ENCODE data around the gene PTPRC. TPM values are rescaled to one million over a fixed set of nuclear protein-coding genes. Genes with fewer than 3 reads are reported as not detected.

Gene PTPRC
- total RNA-seq, 1 experiment from 2014 or later = 1.4 TPM

- POLR2A ChIA-PET = no interaction called here
- H3K27me3 ChIP-seq (ENCODE audit: control insufficient read depth, insufficient read depth, low read length) = no peaks in the 10 kb centered on the region
- no peaks in the 10 kb centered on the region for H3K9me3 ChIP-seq (ENCODE audit: control insufficient read depth, insufficient read depth, low read depth, low read length)
- no TSS peak for BruUV-seq (replicated peaks)
- intact Hi-C loops (cut with micrococcal nuclease; ENCODE audit: unreplicated experiment) = no loop called here
- H3K27ac ChIP-seq (ENCODE audit: low read length) = no peak overlapping the region
- TF ChIP-seq POLR2AphosphoS5 (IDR thresholded peaks at IDR 0.05; ENCODE audit: low read depth, low read length) = no peak
- TF ChIP-seq, protein P1, sequence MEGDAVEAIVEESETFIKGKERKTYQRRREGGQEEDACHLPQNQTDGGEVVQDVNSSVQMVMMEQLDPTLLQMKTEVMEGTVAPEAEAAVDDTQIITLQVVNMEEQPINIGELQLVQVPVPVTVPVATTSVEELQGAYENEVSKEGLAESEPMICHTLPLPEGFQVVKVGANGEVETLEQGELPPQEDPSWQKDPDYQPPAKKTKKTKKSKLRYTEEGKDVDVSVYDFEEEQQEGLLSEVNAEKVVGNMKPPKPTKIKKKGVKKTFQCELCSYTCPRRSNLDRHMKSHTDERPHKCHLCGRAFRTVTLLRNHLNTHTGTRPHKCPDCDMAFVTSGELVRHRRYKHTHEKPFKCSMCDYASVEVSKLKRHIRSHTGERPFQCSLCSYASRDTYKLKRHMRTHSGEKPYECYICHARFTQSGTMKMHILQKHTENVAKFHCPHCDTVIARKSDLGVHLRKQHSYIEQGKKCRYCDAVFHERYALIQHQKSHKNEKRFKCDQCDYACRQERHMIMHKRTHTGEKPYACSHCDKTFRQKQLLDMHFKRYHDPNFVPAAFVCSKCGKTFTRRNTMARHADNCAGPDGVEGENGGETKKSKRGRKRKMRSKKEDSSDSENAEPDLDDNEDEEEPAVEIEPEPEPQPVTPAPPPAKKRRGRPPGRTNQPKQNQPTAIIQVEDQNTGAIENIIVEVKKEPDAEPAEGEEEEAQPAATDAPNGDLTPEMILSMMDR (IDR thresholded peaks at IDR 0.05) = no peak
- TF ChIP-seq, protein P2, sequence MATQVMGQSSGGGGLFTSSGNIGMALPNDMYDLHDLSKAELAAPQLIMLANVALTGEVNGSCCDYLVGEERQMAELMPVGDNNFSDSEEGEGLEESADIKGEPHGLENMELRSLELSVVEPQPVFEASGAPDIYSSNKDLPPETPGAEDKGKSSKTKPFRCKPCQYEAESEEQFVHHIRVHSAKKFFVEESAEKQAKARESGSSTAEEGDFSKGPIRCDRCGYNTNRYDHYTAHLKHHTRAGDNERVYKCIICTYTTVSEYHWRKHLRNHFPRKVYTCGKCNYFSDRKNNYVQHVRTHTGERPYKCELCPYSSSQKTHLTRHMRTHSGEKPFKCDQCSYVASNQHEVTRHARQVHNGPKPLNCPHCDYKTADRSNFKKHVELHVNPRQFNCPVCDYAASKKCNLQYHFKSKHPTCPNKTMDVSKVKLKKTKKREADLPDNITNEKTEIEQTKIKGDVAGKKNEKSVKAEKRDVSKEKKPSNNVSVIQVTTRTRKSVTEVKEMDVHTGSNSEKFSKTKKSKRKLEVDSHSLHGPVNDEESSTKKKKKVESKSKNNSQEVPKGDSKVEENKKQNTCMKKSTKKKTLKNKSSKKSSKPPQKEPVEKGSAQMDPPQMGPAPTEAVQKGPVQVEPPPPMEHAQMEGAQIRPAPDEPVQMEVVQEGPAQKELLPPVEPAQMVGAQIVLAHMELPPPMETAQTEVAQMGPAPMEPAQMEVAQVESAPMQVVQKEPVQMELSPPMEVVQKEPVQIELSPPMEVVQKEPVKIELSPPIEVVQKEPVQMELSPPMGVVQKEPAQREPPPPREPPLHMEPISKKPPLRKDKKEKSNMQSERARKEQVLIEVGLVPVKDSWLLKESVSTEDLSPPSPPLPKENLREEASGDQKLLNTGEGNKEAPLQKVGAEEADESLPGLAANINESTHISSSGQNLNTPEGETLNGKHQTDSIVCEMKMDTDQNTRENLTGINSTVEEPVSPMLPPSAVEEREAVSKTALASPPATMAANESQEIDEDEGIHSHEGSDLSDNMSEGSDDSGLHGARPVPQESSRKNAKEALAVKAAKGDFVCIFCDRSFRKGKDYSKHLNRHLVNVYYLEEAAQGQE (IDR thresholded peaks at IDR 0.05; ENCODE audit: insufficient read depth in 1 of 2, low read depth in 2 of 2, low read length in 1 of 2) = no peak
- TF ChIP-seq SIN3A (IDR thresholded peaks at IDR 0.05; ENCODE audit: borderline replicate concordance, insufficient read depth, low read depth, low read length) = no peak
- no peak for TF ChIP-seq TCF7L2 (IDR thresholded peaks at IDR 0.05; ENCODE audit: low read depth, low read length)
- H3K4me3 ChIP-seq (ENCODE audit: low read depth in 2 of 2, low read length in 2 of 2) = no peak overlapping the region
- ATAC-seq = no peak
- no peak for DNase-seq (ENCODE audit: low read depth, low spot score)
- in situ Hi-C loops (cut with HindIII; ENCODE audit: low pct_unique_long_range_greater_than_20kb, low sequenced_read_pairs) = no loop called here
- H3K36me3 ChIP-seq (ENCODE audit: control insufficient read depth, insufficient read depth, low read length) = no peaks in the 10 kb centered on the region
- H3K4me1 ChIP-seq (ENCODE audit: control insufficient read depth, insufficient read depth, low read length) = peaks cover 7% of the 10 kb centered on the region; the same call in 1 of the 2 replicates
- CTCF ChIA-PET = no interaction called here
Observed at GRCh38 chr1:198763298-198763714, 124.5 kb downstream of the PTPRC start.

DNA sequence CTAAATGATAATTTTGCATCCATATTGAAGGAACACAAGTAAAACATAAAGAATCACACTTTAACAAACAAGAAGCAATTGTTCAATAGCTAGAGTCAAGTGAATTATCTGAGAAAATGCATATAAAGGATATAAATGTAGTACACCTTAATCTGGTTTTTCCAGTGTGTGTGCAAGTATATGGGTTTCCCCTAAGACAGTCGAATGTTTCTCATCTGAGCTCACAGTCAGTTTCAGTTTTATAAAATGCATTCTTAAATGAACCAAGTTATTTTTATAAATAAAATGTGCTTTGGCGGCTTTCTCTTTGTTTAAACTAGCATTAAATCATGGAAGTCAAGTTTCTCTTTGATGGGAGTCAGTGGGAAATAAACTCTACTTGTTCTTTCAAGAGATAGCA lies 125.9 kb downstream of the PTPRC start:
- DNase-seq (ENCODE audit: low read depth, low spot score) (no peak), ATAC-seq (no peak)
- no peak overlapping the region for H3K4me3 ChIP-seq (ENCODE audit: low read depth in 2 of 2, low read length in 2 of 2)
- no peaks in the 10 kb centered on the region for H3K9me3 ChIP-seq (ENCODE audit: control insufficient read depth, insufficient read depth, low read depth, low read length)
- TF ChIP-seq SIN3A (IDR thresholded peaks at IDR 0.05; ENCODE audit: borderline replicate concordance, insufficient read depth, low read depth, low read length) = no peak
- TF ChIP-seq, protein P2 (IDR thresholded peaks at IDR 0.05; ENCODE audit: insufficient read depth in 1 of 2, low read depth in 2 of 2, low read length in 1 of 2) = no peak
- TF ChIP-seq TCF7L2 (IDR thresholded peaks at IDR 0.05; ENCODE audit: low read depth, low read length) = no peak
- no peak for TF ChIP-seq POLR2AphosphoS5 (IDR thresholded peaks at IDR 0.05; ENCODE audit: low read depth, low read length)
- TF ChIP-seq, protein P1 (IDR thresholded peaks at IDR 0.05) = no peak
- no TSS peak for BruUV-seq (replicated peaks)
- no peaks in the 10 kb centered on the region for H3K27me3 ChIP-seq (ENCODE audit: control insufficient read depth, insufficient read depth, low read length)
- in situ Hi-C loops (cut with HindIII; ENCODE audit: low pct_unique_long_range_greater_than_20kb, low sequenced_read_pairs) (no loop called here), intact Hi-C loops (cut with micrococcal nuclease; ENCODE audit: unreplicated experiment) (no loop called here)
- no peak overlapping the region for H3K27ac ChIP-seq (ENCODE audit: low read length)
- H3K4me1 ChIP-seq (ENCODE audit: control insufficient read depth, insufficient read depth, low read length) = peaks cover 7% of the 10 kb centered on the region; the same call in 1 of the 2 replicates
- H3K36me3 ChIP-seq (ENCODE audit: control insufficient read depth, insufficient read depth, low read length) = no peaks in the 10 kb centered on the region
- ChIA-PET CTCF (no interaction called here), POLR2A (no interaction called here)
